Right renal pelvis (tissue), 4 donors: ENCODE measurements around the gene KCNH6. TPM values are rescaled to one million over a fixed set of nuclear protein-coding genes. Genes with fewer than 3 reads are reported as not detected.

Experiments used
- DNase-seq, 4 donors: peaks; one replicate each; pipeline ENCODE4 v3.0.0-alpha.2; 2013; ENCODE audit warnings: low read depth in 4 of 4, low spot score in 3 of 4, missing footprints in 1 of 4
- polyA plus RNA-seq, 4 donors: library from polyadenylated mRNA; unstranded; fragments of 120-200 nt; gene quantifications; one replicate each; pipeline ENCODE4 v1.2.1, GENCODE V29; 2013; ENCODE audit not compliant: insufficient read length in 4 of 4

KCNH6 gene
- polyA plus RNA-seq, 4 donors = 1.4 to 2.2 (median 2.0) TPM

DNA sequence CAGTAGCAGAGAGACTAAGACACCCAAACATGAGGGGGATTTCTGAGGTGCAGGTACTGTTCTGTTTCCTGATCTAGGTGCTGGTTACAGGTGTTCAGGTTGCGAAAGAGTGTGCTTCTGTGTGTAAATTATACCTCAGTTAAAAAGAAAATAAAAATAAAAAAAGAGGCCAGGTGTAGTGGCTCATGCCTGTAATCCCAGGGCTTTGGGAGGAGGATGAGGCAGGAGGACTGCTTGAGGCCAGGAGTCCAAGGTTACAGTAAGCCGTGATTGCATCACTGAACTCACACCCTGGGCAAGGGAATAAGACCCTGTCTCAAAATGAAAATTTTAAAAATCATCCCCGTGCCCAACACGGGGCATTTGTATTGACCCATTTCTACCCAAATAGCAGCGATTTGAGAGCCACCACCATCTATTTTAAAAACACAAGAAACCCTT lies 23.9 kb downstream of the KCNH6 start:
- DNase-seq = no peak

DNA sequence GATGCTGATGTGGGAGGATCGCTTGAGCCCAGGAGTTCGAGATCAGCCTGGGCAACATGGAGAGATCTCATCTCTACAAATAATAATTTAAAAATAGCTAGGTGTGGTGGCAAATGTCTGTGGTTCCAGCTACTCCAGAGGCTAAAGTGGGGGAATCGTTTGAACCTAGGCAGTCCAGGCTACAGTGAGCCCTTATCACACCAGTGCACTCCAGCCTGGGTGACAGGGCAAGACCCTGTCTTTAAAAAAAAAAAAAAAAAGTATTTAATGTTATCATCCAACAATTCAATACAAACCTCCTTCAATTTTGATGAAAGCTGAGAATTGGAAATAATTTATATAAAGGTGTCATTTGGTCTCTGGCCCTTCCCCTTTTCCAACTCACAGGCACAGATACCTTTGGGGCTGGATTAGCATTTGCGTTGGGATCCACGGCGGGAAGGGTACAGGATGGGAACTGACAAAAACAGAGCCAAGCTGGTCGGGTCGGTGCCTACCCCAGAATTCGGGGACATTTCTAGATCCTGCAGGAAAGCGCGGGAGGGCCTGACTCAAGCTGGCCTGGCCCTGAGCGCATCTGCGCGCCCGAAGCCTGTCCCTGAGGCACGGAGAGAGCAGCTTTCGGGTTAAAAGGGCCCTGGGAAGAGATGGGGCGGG lies 26.3 kb downstream of the KCNH6 start:
- no peak for DNase-seq

DNA sequence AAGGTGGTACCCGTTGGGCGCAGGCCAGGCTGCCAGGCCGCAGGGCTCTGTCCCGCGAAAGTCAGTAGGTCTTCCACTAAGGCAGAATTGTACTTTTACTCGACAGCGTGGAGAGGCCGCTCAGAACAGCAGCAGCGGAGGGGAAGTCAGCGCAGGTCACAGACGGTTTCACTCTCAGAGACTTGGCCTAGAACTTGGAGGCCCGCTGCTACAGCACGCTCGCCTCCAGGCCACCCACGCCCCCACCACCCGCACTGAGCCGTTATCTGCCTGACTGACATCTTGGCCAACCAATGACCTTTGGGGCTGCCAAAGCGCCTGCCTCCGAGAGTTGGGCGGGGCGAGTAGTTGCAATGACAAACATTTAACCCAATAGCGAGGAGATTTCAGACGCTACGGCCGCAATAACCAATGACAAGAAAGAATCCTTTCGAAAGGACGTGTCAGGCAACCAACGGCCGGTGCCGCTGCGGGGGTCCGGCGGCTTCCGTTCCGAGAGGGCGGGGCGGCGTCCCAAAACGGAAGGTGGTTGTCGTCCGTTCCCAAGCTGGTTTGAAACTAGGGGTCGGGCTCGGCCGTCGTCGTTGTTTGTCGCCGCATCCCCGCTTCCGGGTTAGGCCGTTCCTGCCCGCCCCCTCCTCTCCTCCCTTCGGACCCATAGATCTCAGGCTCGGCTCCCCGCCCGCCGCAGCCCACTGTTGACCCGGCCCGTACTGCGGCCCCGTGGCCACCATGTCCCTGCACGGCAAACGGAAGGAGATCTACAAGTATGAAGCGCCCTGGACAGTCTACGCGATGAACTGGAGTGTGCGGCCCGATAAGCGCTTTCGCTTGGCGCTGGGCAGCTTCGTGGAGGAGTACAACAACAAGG lies 27.0 kb downstream of the KCNH6 start, which contains the start of gene DCAF7:
Gene DCAF7, plus strand, starts transcription at position 532 of the 871 bp plus-strand sequence. Its CDS starts 201 bp downstream, at position 733.
- DNase-seq = peak; percentile 99 to 100 (median 100)

GRCh38 chr17:63550817-63551639 lies 27.9 kb downstream of the KCNH6 start:
- DNase-seq = no peak

GRCh38 chr17:63552211-63552610 lies 29.1 kb downstream of the KCNH6 start:
- no peak for DNase-seq

DNA sequence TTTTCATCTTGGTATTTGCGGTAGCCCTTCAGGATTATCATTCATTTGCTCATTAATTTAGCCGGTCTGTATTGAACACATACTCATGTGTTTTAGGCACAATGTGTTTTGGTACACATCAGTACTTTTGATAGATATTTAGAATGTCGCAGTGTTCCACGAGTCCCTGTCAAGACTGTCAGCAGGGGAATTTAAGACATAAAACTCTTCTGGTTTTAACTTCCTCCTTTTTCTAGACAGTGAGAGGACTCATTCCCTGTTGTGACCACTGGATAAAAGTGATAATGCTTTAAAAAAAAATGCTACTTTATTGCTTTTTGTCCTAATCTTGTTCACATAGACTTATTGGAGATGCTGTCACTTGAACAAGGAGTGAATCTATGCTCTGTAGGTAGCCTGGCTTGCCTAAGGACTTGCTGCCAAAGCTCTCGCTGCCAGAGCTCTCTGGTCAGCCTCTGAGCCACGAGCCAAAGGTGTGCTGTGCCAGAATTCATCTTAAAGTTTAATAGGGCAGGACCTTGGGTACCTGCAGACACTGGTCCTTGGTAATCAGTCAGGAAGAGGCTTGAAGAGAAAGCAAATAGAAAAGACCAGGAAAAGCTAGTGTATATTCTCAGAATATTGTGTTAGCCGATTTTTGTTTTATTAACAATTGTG lies 32.5 kb downstream of the KCNH6 start:
- no peak for DNase-seq

DNA sequence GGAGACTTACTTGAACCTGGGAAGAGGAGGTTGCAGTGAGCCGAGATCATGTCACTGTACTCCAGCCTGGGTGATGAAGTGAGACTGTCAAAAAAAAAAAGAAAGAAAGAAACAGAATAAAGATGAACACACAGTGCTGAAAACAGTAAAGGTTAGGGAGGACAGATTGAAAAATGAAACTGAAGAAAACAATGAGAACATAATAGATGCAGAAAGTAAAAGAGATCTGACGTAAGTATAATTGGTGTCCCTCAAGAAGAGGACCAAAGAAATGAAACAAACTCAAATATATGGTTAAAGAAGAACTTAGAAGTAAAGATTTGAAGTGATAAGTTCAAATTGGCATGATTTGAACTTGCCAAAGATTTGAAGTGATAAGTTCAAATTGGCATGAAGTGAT lies 34.3 kb downstream of the KCNH6 start:
- DNase-seq = no peak

DNA sequence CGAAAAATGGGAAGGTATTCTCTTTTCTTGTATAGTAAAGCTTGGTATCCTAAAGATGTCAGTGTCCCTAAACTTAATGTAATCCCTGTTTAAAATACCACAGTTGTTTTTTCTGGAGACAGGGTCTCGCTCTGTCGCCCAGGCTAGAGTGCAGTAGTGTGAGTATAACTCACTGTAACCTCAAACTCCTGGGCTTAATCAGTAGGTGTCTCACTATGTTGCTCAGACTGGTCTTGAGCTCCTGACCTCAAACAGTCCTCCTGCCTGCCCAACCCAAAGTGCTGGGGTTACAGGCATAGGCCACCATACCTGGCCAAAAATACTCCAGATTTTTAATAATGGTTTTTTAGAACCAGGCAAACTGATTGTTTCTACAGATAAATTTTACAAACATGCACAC lies 35.3 kb downstream of the KCNH6 start:
- DNase-seq = no peak

DNA sequence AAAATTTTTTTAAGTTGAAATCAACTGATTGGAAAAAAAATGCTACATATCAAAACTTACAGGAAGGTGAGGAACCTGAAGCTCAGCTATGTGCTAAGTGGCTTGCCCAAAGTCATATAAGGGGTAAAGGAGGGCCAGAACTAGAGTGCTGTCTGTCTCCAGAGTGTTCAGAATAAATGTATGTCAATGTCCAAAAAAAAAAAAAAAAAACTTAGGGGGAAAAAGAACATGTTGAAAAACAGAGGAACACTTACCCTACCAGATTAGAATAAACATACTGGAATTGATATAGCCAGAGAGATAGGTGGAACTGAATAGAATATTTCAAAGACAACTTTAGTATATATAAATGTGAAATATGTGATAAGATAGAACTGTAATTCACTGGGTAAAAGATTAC lies 38.7 kb downstream of the KCNH6 start:
- DNase-seq = no peak

DNA sequence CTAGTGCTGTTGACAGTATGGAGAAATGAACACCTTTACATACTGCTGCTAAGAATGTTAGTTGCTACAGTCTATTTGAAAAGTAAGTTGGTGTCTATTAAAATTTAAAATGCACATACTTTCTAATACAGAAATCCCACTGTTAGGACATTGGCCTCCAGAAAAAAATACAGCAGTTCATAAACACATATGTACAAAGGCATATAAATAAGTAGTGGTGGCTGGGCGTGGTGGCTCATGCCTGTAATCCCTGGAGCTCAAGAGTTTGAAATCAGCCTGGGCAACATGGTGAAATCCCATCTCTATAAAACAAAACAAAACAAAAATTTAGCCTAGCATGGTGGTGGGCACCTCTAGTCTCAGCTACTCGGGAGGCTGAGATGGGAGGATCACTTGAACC lies 40.2 kb downstream of the KCNH6 start:
- DNase-seq = no peak

DNA sequence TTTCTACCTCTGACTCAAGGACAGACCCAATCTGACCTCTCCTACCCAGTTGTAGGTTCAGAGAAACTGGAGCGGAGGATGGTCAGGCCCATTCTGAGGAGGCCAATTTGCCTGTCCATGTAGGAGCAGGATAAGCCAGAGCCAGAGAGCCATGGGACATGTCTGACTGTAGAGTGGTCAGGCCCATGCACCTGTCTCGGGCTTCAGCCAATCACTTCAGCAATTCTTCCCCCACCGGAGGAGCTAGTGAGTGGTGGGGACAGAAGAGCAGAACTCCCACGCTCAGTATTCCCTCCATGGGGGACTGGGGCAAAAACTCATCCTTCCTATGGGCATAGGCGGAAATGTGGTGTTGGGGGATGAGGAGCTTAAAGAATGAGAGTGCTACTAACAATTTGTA lies 41.4 kb downstream of the KCNH6 start:
- no peak for DNase-seq

GRCh38 chr17:63567229-63567628 lies 44.1 kb downstream of the KCNH6 start:
- no peak for DNase-seq

DNA sequence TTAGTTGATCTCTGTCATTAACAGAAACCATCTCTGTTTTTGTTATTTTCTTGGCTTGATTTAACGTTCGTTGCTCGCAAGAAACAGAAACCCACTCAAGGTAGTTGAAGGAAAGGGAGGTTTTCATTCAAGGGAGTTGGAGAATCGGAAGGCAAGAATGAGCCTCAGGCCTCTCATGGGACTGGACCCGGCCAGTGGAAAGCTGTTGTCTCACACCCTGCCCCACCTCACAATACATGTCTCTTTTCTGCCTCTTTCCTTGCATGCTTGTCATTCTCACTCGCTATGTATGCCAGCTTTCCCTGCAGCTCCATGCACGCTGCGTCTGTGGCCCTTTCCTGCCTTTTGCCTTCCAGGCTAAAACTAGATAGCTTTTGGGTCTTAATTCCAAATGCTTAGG lies 45.4 kb downstream of the KCNH6 start:
- no peak for DNase-seq

DNA sequence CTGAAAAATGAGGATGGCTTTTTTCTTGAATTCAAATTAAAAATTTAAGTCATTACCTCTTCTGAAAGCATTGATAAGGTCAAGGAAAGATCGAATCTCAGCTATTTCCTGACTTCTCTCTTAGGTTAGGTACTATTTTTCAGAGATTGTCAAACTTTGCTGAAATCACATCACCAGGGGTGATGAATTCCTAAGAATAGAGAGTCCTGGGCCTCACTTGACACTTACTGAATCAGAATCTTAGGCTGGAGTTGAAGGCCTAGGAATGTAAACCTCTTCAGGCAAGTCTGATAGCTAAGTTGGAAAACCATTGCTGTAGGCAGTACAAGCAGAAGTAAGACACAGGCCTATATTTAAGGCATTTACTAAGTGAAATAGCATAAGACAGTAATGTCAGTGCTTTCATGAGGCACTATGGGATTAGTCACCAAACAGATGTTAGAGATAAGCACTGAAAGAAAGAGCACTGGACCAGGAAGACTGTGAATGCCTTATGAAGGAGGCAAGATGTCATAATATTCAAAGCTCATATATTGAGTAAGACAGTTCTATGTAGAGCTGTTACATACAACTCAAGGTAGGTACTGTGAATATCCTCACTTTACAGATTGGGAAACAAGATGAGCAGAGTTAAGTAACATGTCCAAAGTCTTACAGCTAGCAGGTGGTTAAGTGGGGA lies 48.6 kb downstream of the KCNH6 start:
- DNase-seq = no peak

GRCh38 chr17:63573634-63574033 lies 50.5 kb downstream of the KCNH6 start:
- DNase-seq = no peak

GRCh38 chr17:63578027-63578768 lies 55.0 kb downstream of the KCNH6 start:
- DNase-seq = no peak

- no peak for DNase-seq
These were observed 55.6 kb downstream of the KCNH6 start for GRCh38 chr17:63578769-63579111.

DNA sequence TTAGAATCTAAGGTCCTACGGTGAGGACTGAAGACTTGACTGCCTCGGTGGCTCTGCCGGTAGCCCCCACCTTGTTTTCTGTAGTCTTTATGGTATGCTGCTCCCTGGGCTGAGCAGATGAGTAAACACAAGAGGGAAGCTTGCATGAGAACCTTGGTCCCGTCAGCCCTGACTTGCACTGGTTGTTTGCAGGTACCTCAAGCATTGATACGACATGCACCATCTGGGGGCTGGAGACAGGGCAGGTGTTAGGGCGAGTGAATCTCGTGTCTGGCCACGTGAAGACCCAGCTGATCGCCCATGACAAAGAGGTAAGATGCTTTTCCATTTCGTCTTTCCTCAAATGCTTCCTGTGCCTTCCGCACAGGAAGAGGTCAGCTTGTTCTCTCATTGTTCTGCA lies 56.5 kb downstream of the KCNH6 start:
- no peak for DNase-seq

DNA sequence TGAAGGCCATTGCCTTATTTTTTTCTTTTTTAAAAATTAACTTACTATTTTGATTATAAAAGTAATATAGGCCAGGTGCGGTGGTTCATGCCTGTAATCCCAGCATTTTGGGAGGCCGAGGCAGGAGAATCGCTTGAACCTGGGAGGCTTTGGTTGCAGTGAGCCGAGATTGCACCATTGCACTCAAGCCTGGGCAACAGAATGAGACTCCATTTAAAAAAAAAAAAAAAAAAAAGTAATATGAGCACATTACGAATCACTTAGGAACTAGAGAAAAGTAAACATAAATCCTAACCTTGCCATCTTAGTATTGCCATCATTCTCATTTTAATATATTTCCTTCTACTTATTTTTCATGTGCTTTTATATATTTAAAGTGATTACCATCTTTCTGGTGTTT lies 64.6 kb downstream of the KCNH6 start:
- no peak for DNase-seq
